IMR-90 (cell line): ENCODE data around the gene FKBP10. TPM values are rescaled to one million over a fixed set of nuclear protein-coding genes. Genes with fewer than 3 reads are reported as not detected.

Experiments used
- ATAC-seq: fragments of 200-7000 bp; cut with Tn5 transposase; 2 replicates; pipeline ENCODE4 v1.9.1; 2020; ENCODE audit warnings: low read depth, mild to moderate bottlenecking, moderate library complexity
- BruUV-seq: library from RNA; stranded (reverse); fragments of 400-500 nt; replicated peaks from 2 replicates; lab custom pipeline; 2021; lab: Mats Ljungman, UMichigan
- CTCF ChIA-PET: fragments of 300-600 bp; formaldehyde crosslinking; extraction: SDS; loops from one replicate; lab custom pipeline; 2021; ENCODE audit warnings: antibody characterized with exemption; lab: Yijun Ruan, JAX
- POLR2A ChIA-PET: fragments of 300-600 bp; sonication (Branson Sonifier 250); formaldehyde crosslinking; loops from one replicate; lab custom pipeline; 2022; ENCODE audit warnings: antibody characterized with exemption; ENCODE audit not compliant: unreplicated experiment; lab: Charles Lee
- DNase-seq: peaks from one replicate; pipeline ENCODE4 v3.0.0; 2013
- H2AFZ ChIP-seq: replicated peaks from 2 replicates; pipeline ENCODE3; 2013; ENCODE audit warnings: low read length, mild to moderate bottlenecking; ENCODE audit not compliant: poor library complexity
- H2AK5ac ChIP-seq: 2 replicates; pipeline ENCODE4 v1.6.1; 2013; ENCODE audit warnings: low read depth, low read length, inconsistent platforms
- H2AK9ac ChIP-seq: replicated peaks from 2 replicates; pipeline ENCODE3; 2013; ENCODE audit warnings: mild to moderate bottlenecking, low read depth, low read length, moderate library complexity; ENCODE audit not compliant: poor library complexity
- H2BK120ac ChIP-seq: 2 replicates; pipeline ENCODE4 v1.6.1; 2013; ENCODE audit warnings: low read depth, low read length, inconsistent platforms
- H2BK15ac ChIP-seq: 3 replicates; pipeline ENCODE4 v1.6.1; 2013; ENCODE audit warnings: low read depth, low read length, inconsistent platforms
- H2BK20ac ChIP-seq: 2 replicates; pipeline ENCODE4 v1.6.1; 2013; ENCODE audit warnings: low read depth, mild to moderate bottlenecking, inconsistent platforms, low read length, moderate library complexity
- H2BK5ac ChIP-seq: 2 replicates; pipeline ENCODE4 v1.6.1; 2013; ENCODE audit warnings: mild to moderate bottlenecking, low read depth, low read length, inconsistent platforms; ENCODE audit not compliant: poor library complexity, severe bottlenecking
- H3K14ac ChIP-seq: replicated peaks from 2 replicates; pipeline ENCODE4 v1.6.1; 2013; ENCODE audit warnings: low read depth, low read length, inconsistent platforms
- H3K18ac ChIP-seq: 2 replicates; pipeline ENCODE4 v1.6.1; 2013; ENCODE audit warnings: low read depth, low read length, control low read depth
- H3K23ac ChIP-seq: 2 replicates; pipeline ENCODE4 v1.6.1; 2013; ENCODE audit warnings: low read depth, low read length, inconsistent platforms
- H3K27ac ChIP-seq: 2 replicates; pipeline ENCODE4 v1.5.1; 2013; ENCODE audit warnings: mild to moderate bottlenecking, control low read depth, low read length; ENCODE audit not compliant: insufficient read depth
- H3K27me3 ChIP-seq: 2 replicates; pipeline ENCODE4 v1.6.1; 2013; ENCODE audit warnings: low read length; ENCODE audit not compliant: control insufficient read depth, insufficient read depth
- H3K36me3 ChIP-seq: 2 replicates; pipeline ENCODE4 v1.6.1; 2013; ENCODE audit warnings: low read length, mixed read lengths; ENCODE audit not compliant: control insufficient read depth, insufficient read depth
- H3K4ac ChIP-seq: 2 replicates; pipeline ENCODE4 v1.6.1; 2013; ENCODE audit warnings: low read depth, low read length, inconsistent platforms
- H3K4me1 ChIP-seq: 2 replicates; pipeline ENCODE4 v1.6.1; 2013; ENCODE audit warnings: low read length, mixed read lengths; ENCODE audit not compliant: control insufficient read depth, insufficient read depth
- H3K4me2 ChIP-seq: 2 replicates; pipeline ENCODE4 v1.6.1; 2013; ENCODE audit warnings: low read depth, mild to moderate bottlenecking, control low read depth, low read length, moderate library complexity
- H3K4me3 ChIP-seq: 2 replicates; pipeline ENCODE4 v1.5.1; 2013; ENCODE audit warnings: low read depth, mild to moderate bottlenecking, control low read depth, low read length, moderate library complexity; ENCODE audit not compliant: insufficient read depth
- H3K56ac ChIP-seq: 2 replicates; pipeline ENCODE4 v1.6.1; 2013; ENCODE audit warnings: low read length, inconsistent platforms; ENCODE audit not compliant: insufficient read depth; ENCODE audit errors: extremely low read depth
- H3K79me1 ChIP-seq, 2 experiments: 2 replicates each; pipeline ENCODE4 v1.6.1; 2013; ENCODE audit warnings: low read length in 2 of 2, inconsistent platforms in 1 of 2, low read depth in 1 of 2
- H3K9ac ChIP-seq: 2 replicates; pipeline ENCODE4 v1.6.1; 2013; ENCODE audit warnings: low read depth, low read length, control low read depth
- H3K9me1 ChIP-seq: 2 replicates; pipeline ENCODE4 v1.6.1; 2013; ENCODE audit warnings: low read length, inconsistent platforms; ENCODE audit not compliant: insufficient read depth
- H3K9me3 ChIP-seq: 2 replicates; pipeline ENCODE4 v1.6.1; 2013; ENCODE audit warnings: low read length; ENCODE audit not compliant: control insufficient read depth, insufficient read depth
- H4K20me1 ChIP-seq: 2 replicates; pipeline ENCODE4 v1.6.1; 2013; ENCODE audit warnings: low read length, inconsistent platforms; ENCODE audit not compliant: insufficient read depth
- H4K5ac ChIP-seq: 2 replicates; pipeline ENCODE4 v1.6.1; 2013; ENCODE audit warnings: mild to moderate bottlenecking, low read depth, low read length, control low read depth
- H4K8ac ChIP-seq, 2 experiments: 2 replicates each; pipeline ENCODE4 v1.6.1; 2013; ENCODE audit warnings: low read depth in 2 of 2, low read length in 2 of 2, control low read depth in 1 of 2, inconsistent platforms in 1 of 2
- H4K91ac ChIP-seq: 2 replicates; pipeline ENCODE4 v1.6.1; 2013; ENCODE audit warnings: low read depth, low read length, inconsistent platforms; ENCODE audit not compliant: insufficient read depth
- ELK1 ChIP-seq: fragments of 150-350 bp; IDR thresholded peaks from 2 replicates; pipeline ENCODE4 v1.6.1; 2016; ENCODE audit warnings: low read depth, mild to moderate bottlenecking, low read length, moderate library complexity, borderline replicate concordance
- MXI1 ChIP-seq: IDR thresholded peaks from 2 replicates; pipeline ENCODE4 v1.6.1; 2012; ENCODE audit warnings: low read depth, mild to moderate bottlenecking, low read length, moderate library complexity, borderline replicate concordance
- WGBS, 2 experiments: methylation state at CpG; one replicate each; pipeline versions ENCODE4 v1.1.5 to v1.1.7; 2013; ENCODE audit warnings: missing lambda C conversion rate in 2 of 2; ENCODE audit not compliant: insufficient read length in 1 of 2; ENCODE audit errors: extremely low coverage in 2 of 2; 5-methylcytosine and 5-hydroxymethylcytosine counted together
- dilution Hi-C: fragments of 300-500 bp; cut with HindIII; formaldehyde crosslinking; loops from one replicate; pipeline ENCODE4 v1.14.3; 2018; ENCODE audit warnings: low sequenced_read_pairs; ENCODE audit not compliant: unreplicated experiment
- in situ Hi-C: fragments of 300-500 bp; cut with MboI; formaldehyde crosslinking; loops from 3 replicates; pipeline ENCODE4 v1.14.3; 2019; ENCODE audit warnings: low sequenced_read_pairs, inconsistent platforms, mixed read lengths
- intact Hi-C: fragments of 100-400 bp; cut with micrococcal nuclease; formaldehyde crosslinking; loops from 2 replicates; pipeline ENCODE4 v1.10.0; 2022
- polyA plus RNA-seq, 3 experiments: library from polyadenylated mRNA; depleted of rRNA; stranded (reverse); fragments of >200 nt; gene quantifications; 2 replicates each; pipeline ENCODE4 v1.2.3, GENCODE V29; 2012; ENCODE audit warnings: low replicate concordance in 1 of 3
- total RNA-seq: library from RNA; depleted of rRNA; stranded (reverse); fragments of >200 nt; gene quantifications from 2 replicates; pipeline ENCODE4 v1.2.3, GENCODE V29; 2012

Gene FKBP10
- total and polyA plus RNA-seq, 2 of the 4 experiments (the other 2 are of a cell fraction): 170 to 984 TPM

- H4K5ac ChIP-seq: peak within 1 kb of the TSS; percentile 83
- H2BK120ac ChIP-seq: peak within 1 kb of the TSS; percentile 6; the same call in 1 of the 2 replicates
- ATAC-seq: peak; percentile 94
- peak within 1 kb of the TSS; percentile 97 for H3K4me2 ChIP-seq
- 1% methylated on average over 29 of the region's 72 CpGs; no CpG with 5 or more reads in 1 of the 2 experiments for WGBS, 2 experiments
- peaks cover 12% of the 10 kb centered on the region for H3K9me1 ChIP-seq
- CTCF ChIA-PET: no interaction called here
- no peak within 1 kb of the TSS for H2BK5ac ChIP-seq
- H3K14ac ChIP-seq: peak within 1 kb of the TSS; percentile 18
- H3K4ac ChIP-seq: peak within 1 kb of the TSS; percentile 67; the same call in 1 of the 2 replicates
- peak within 1 kb of the TSS; percentile 48; the same call in 1 of the 2 replicates for H3K18ac ChIP-seq
- peak within 1 kb of the TSS; percentile 29; the same call in 1 of the 2 replicates for H2AK5ac ChIP-seq
- H2BK15ac ChIP-seq: no peak within 1 kb of the TSS; the same call in 2 of the 3 replicates
- H3K9ac ChIP-seq: peak within 1 kb of the TSS; percentile 87
- no peak within 1 kb of the TSS for H3K56ac ChIP-seq
- peaks cover 7 to 19% of the 10 kb centered on the region in 2 experiments; a peak in 2 of 4 replicates for H3K79me1 ChIP-seq
- in situ Hi-C loops: no loop called here
- dilution Hi-C loops: no loop called here
- POLR2A ChIA-PET: no interaction called here
- BruUV-seq: no TSS peak
- DNase-seq: no peak
- peak within 1 kb of the TSS; percentile 64 for H3K27ac ChIP-seq
- TF ChIP-seq ELK1: no peak
- peak; percentile 20; the same call in 1 of the 2 replicates for TF ChIP-seq MXI1
- peak within 1 kb of the TSS; percentile 66 for H3K23ac ChIP-seq
- H4K8ac ChIP-seq: peak within 1 kb of the TSS; percentile 83 to 86
- intact Hi-C loops: no loop called here
- H3K4me1 ChIP-seq: peaks cover 10% of the 10 kb centered on the region
- H2BK20ac ChIP-seq: no peak within 1 kb of the TSS
- H4K20me1 ChIP-seq: peaks cover 4% of the 10 kb centered on the region; the same call in 1 of the 2 replicates
- H3K36me3 ChIP-seq: peaks cover 9% of the 10 kb centered on the region
- peak within 1 kb of the TSS; percentile 14; the same call in 1 of the 2 replicates for H4K91ac ChIP-seq
- no peaks in the 10 kb centered on the region for H3K27me3 ChIP-seq
- H2AFZ ChIP-seq: peak within 1 kb of the TSS; percentile 86
- H2AK9ac ChIP-seq: peak within 1 kb of the TSS; percentile 56
- H3K4me3 ChIP-seq: peak within 1 kb of the TSS; percentile 96
- no peaks in the 10 kb centered on the region for H3K9me3 ChIP-seq
Measured at GRCh38 chr17:41835800-41836549, 23.2 kb downstream of the FKBP10 start, which contains the start of gene NT5C3B. Gene NT5C3B, minus strand, starts transcription at chr17:41836232. Its CDS starts 39 bp downstream, at chr17:41836193.
